Suppressor macrophage treated with lipopolysaccharide for 4 hours (primary cell): ENCODE results near the gene ZPR1.
"Not testable (repeated sequence)": the region's sequence is repeated elsewhere in the genome, so short reads cannot be mapped to it uniquely, and the experiment has no call there.

Source experiments
- DNase-seq: peaks from one replicate; pipeline ENCODE4 v3.0.0-alpha.2; 2020

The ZPR1 gene, protein sequence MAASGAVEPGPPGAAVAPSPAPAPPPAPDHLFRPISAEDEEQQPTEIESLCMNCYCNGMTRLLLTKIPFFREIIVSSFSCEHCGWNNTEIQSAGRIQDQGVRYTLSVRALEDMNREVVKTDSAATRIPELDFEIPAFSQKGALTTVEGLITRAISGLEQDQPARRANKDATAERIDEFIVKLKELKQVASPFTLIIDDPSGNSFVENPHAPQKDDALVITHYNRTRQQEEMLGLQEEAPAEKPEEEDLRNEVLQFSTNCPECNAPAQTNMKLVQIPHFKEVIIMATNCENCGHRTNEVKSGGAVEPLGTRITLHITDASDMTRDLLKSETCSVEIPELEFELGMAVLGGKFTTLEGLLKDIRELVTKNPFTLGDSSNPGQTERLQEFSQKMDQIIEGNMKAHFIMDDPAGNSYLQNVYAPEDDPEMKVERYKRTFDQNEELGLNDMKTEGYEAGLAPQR

DNA sequence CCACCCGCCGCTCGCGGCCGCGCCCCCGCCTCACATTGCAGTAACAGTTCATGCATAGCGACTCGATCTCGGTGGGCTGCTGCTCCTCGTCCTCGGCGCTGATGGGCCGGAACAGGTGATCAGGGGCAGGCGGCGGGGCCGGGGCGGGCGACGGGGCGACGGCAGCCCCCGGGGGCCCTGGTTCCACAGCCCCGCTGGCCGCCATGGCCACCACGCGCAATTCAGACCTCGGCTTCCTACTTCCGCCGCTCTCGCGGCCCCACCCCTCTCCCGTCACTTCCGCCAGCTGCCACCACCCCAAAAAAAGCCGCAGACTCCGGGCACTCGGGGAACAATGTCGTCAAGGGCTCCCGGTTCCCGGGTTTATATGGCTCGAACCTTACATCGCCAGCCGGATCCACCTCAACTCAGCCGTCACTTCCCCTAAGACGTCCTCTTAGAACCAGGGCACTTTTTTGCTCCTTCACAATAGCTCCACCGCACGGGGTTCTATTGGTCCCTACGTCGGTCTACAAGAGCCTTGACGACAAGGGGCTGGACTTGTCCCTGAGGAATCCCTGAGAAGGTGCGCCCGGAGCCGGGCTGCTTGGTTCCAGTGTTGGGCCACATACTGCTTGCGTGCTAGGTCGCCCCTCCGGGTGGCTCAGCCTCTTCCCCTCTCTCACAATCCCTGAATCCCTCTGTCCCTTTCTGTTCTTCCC is at the start of gene ZPR1:
ZPR1 (minus strand) TSS at position 238 of the 701 bp plus-strand sequence; CDS start at position 205, 33 bp downstream.
- DNase-seq: peak; percentile 82

DNA sequence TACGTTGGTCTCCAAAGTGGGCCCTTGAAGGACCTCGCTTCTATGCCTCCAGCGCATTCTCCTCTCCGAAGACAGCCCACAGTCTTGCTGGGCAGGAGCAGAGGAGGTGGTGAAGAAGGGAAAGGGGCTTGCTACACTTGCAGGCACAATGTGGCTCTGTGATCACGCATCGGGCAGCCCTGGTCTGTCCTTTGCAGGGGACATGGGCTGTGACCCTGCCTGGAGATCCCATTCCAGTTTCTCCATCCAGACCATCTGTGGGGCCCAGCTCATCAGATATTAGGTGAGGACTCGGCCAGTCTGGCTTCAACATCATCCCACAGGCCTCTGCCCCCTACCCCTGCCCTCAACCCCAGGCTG is 48.8 kb upstream of the ZPR1 start:
- DNase-seq: no peak

DNA sequence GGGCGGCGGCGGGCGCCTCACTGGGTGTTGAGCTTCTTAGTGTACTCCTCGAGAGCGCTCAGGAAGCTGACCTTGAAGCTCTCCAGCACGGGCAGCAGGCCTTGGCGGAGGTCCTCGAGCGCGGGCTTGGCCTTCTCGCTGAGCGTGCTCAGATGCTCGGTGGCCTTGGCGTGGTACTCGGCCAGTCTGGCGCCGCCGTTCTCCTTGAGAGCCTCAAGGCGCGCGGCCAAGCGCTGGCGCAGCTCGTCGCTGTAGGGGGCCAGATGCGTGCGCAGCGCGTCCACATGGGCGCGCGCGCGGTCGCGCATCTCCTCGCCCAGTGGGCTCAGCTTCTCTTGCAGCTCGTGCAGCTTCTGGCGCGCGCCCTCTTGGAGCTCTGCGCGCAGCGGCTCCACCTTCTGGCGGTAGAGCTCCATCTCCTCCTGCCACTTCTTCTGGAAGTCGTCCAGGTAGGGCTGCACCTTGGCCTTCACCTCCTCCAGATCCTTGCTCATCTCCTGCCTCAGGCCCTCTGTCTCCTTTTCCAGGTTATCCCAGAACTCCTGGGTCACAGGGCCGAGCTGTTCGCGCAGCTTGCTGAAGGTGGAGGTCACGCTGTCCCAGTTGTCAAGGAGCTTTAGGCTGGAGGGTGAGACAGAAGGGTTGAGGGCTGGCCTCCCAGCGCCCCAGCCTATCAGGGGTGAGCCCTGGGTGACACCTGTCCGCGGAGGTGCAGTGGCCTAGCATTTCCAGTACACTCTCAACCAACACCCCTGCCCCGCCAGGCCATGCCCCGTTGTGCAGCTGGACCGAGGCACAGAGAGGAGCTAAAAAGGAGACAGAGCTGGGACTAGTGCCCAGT is 48.2 kb upstream of the ZPR1 start:
- DNase-seq: peak; percentile 53

DNA sequence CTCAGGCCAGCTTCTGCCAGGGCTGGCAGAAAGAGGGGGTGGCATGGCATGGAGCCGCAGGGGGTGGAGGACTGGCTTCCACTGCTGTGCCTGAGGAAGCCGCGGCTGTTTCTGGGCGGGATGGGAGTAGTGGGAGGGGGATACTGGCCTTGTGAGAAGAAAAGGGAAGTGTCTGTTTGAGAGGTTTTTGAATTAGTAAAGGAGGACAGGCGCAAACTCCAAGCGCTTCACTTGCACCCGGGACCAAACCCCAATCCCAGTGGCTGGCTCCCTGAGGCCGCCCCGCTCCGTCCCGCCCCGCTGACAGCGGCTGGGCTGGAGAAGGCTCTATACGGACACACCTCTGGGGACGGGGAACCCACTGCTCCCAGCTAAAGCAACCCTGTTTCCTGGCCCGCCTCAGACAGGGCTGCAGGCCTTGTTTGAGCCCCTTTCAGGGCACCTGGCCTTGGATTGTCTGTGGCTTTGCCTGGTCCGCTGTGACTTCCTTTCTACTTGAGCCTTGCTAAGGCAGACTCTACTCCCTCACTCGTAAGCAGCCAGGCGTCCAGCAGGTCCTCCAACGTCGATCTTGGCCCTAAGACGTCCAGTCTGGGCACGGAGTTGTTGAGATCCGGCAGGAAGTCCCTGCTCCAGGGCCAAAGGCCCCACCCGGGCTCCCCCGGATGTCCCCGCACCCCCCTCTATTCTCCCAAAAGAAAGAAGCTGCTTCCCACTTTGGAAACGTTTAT is 47.4 kb upstream of the ZPR1 start:
- peak; percentile 43 for DNase-seq

DNA sequence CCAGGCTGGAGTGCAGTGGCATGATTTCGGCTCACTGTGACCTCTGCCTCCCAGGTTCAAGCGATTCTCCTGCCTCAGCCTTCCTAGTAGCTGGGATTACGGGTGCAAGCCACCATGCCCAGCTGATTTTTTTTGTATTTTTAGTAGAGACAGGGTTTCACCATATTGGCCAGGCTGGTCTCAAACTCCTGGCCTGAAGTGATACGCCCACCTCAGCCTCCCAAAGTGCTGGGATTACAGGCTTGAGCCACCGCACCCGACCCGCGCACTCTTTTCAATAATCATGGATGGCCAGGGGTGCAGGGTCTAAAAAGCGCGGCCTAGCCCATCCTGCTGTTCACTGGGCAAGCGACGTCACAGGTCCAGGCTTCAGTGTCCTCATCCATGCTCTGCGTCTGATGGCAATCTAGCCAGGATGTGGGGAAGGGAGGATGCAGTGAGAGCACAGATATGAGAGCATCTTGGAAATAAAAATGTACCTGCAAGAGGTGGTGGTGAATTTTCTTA is 46.8 kb upstream of the ZPR1 start:
- not testable (repeated sequence) for DNase-seq

DNA sequence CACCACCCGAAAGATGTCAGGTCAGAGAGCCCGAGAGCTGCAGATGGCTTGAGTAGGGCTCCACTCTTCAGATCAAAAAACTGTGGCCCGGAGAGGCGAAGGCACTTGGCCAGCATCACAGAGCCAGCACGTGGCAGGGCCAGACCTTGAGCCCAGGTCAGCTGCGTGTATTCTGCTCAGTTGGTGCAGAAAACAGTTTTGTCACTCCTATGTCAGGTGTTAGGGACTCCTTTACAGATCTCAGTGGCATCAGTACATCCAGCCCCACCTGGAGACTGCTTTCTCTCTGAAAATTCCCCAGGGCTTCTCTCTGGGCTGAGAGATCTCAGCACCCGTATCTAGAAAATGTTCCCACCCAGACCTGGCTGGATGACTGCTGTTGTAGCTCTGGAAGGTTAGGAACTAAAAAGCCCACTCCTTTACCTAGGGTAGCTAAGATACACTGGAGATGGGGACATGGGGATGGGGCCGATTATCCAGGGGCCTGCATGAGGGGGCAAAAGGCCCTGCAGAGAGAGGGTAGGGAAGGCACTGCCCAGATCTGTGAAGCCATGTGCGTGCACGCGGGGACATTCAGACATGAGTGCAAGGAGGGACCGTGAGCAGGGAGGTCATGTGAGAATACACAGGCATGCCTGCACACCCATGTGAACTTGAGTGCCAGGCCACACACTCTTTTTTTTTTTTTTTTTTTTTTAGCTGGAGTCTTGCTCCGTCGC is 46.2 kb upstream of the ZPR1 start:
- no peak for DNase-seq

DNA sequence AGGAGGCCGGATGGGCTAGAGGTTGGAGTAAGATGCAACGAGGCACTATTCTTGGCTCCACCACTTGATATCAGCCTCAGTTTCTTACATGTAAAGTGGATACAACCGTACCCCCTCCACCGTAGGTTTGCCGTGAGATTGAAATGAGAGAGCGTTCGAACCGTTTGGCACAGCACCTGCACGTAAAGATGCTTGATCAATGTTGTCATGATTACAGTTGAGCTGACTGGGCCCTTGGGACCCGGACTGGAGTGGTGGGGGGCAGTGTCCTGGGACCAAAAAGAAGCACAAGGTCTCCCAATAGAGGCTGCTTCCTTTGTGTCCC is 45.6 kb upstream of the ZPR1 start:
- no peak for DNase-seq

DNA sequence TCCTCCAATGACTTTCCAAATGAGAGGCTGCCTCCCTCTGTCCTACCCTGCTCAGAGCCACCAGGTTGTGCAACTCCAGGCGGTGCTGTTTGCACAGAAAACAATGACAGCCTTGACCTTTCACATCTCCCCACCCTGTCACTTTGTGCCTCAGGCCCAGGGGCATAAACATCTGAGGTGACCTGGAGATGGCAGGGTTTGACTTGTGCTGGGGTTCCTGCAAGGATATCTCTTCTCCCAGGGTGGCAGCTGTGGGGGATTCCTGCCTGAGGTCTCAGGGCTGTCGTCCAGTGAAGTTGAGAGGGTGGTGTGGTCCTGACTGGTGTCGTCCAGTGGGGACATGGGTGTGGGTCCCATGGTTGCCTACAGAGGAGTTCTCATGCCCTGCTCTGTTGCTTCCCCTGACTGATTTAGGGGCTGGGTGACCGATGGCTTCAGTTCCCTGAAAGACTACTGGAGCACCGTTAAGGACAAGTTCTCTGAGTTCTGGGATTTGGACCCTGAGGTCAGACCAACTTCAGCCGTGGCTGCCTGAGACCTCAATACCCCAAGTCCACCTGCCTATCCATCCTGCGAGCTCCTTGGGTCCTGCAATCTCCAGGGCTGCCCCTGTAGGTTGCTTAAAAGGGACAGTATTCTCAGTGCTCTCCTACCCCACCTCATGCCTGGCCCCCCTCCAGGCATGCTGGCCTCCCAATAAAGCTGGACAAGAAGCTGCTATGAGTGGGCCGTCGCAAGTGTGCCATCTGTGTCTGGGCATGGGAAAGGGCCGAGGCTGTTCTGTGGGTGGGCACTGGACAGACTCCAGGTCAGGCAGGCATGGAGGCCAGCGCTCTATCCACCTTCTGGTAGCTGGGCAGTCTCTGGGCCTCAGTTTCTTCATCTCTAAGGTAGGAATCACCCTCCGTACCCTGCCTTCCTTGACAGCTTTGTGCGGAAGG is 44.8 kb upstream of the ZPR1 start:
- DNase-seq: no peak

DNA sequence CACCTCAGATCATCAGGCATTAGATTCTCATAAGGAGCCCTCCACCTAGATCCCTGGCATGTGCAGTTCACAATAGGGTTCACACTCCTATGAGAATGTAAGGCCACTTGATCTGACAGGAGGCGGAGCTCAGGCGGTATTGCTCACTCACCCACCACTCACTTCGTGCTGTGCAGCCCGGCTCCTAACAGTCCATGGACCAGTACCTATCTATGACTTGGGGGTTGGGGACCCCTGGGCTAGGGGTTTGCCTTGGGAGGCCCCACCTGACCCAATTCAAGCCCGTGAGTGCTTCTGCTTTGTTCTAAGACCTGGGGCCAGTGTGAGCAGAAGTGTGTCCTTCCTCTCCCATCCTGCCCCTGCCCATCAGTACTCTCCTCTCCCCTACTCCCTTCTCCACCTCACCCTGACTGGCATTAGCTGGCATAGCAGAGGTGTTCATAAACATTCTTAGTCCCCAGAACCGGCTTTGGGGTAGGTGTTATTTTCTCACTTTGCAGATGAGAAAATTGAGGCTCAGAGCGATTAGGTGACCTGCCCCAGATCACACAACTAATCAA is 44.0 kb upstream of the ZPR1 start:
- DNase-seq: no peak

DNA sequence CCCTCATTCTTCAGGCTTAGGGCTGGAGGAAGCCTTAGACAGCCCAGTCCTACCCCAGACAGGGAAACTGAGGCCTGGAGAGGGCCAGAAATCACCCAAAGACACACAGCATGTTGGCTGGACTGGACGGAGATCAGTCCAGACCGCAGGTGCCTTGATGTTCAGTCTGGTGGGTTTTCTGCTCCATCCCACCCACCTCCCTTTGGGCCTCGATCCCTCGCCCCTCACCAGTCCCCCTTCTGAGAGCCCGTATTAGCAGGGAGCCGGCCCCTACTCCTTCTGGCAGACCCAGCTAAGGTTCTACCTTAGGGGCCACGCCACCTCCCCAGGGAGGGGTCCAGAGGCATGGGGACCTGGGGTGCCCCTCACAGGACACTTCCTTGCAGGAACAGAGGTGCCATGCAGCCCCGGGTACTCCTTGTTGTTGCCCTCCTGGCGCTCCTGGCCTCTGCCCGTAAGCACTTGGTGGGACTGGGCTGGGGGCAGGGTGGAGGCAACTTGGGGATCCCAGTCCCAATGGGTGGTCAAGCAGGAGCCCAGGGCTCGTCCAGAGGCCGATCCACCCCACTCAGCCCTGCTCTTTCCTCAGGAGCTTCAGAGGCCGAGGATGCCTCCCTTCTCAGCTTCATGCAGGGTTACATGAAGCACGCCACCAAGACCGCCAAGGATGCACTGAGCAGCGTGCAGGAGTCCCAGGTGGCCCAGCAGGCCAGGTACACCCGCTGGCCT is 42.5 kb upstream of the ZPR1 start:
- no peak for DNase-seq

DNA sequence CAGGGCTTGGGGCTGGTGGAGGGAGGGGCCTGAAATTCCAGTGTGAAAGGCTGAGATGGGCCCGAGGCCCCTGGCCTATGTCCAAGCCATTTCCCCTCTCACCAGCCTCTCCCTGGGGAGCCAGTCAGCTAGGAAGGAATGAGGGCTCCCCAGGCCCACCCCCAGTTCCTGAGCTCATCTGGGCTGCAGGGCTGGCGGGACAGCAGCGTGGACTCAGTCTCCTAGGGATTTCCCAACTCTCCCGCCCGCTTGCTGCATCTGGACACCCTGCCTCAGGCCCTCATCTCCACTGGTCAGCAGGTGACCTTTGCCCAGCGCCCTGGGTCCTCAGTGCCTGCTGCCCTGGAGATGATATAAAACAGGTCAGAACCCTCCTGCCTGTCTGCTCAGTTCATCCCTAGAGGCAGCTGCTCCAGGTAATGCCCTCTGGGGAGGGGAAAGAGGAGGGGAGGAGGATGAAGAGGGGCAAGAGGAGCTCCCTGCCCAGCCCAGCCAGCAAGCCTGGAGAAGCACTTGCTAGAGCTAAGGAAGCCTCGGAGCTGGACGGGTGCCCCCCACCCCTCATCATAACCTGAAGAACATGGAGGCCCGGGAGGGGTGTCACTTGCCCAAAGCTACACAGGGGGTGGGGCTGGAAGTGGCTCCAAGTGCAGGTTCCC is 41.8 kb upstream of the ZPR1 start, which contains the start of gene APOC3:
APOC3 (plus strand) TSS at position 383 of the 659 bp plus-strand sequence. CDS start 676 bp downstream, outside the sequence.
- no peak for DNase-seq

DNA sequence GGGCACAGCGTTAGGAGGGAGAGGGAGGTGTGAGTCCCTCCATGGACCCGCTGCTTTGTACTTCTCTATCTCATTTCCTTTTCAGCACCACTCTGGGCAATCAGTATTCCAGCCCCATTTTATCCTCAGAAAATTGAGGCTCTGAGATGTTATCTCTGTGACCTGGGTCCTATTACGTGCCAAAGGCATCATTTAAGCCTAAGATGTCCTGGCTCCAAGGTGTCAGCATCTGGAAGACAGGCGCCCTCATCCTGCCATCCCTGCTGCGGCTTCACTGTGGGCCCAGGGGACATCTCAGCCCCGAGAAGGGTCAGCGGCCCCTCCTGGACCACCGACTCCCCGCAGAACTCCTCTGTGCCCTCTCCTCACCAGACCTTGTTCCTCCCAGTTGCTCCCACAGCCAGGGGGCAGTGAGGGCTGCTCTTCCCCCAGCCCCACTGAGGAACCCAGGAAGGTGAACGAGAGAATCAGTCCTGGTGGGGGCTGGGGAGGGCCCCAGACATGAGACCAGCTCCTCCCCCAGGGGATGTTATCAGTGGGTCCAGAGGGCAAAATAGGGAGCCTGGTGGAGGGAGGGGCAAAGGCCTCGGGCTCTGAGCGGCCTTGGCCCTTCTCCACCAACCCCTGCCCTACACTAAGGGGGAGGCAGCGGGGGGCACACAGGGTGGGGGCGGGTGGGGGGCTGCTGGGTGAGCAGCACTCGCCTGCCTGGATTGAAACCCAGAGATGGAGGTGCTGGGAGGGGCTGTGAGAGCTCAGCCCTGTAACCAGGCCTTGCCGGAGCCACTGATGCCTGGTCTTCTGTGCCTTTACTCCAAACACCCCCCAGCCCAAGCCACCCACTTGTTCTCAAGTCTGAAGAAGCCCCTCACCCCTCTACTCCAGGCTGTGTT is 41.1 kb upstream of the ZPR1 start:
- no peak for DNase-seq

DNA sequence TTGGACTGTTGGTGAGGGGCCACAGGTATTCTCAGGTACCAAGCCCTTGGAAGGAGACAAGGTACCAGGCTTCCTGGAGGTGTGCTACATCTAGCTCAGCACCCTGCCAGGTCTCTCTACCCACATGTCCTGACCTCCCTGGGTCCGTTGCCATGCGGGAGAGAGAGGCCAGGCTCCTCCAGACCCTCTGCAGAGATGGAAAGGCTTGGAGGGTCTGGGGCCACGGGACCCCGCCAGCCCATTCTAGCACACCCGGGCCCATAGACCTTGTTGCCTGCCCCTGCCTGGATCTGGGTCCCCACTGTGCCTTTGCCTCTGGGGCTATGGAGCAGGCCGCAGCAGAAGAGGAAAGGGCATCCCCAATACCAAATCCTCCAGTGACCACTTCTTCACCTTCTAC is 39.6 kb upstream of the ZPR1 start:
- no peak for DNase-seq

DNA sequence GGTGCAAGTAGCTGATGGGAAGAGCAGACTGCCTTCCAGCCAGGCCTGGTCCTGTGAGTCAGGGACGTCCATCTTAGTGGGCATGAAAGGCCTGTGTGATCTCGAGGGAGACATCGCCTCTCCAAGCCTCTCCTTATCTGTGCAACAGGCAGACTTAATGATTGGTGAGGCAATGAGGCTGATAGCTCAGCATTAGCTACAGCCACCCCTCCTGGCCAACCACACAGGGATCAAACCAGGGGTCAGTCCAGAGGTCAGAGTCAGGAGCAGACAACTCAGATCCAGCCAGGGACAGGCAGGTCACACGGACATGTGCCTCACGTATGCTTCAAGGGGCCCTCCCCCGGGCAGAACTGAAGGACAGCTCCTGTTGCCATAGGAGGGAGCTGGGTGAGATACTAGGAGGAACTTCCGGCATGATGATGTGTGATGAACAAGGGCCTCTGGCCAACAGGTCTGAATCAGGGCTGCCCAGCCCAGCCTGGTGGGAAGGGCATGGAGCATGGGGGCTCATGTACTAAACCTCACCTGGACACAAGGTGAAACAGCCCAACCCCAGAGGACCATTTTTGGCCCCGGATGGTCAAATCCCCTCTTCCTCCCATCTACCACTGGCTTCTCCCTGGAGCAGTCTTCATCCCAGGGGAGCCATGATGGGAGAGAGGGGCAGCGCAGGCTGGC is 39.1 kb upstream of the ZPR1 start:
- DNase-seq: no peak

DNA sequence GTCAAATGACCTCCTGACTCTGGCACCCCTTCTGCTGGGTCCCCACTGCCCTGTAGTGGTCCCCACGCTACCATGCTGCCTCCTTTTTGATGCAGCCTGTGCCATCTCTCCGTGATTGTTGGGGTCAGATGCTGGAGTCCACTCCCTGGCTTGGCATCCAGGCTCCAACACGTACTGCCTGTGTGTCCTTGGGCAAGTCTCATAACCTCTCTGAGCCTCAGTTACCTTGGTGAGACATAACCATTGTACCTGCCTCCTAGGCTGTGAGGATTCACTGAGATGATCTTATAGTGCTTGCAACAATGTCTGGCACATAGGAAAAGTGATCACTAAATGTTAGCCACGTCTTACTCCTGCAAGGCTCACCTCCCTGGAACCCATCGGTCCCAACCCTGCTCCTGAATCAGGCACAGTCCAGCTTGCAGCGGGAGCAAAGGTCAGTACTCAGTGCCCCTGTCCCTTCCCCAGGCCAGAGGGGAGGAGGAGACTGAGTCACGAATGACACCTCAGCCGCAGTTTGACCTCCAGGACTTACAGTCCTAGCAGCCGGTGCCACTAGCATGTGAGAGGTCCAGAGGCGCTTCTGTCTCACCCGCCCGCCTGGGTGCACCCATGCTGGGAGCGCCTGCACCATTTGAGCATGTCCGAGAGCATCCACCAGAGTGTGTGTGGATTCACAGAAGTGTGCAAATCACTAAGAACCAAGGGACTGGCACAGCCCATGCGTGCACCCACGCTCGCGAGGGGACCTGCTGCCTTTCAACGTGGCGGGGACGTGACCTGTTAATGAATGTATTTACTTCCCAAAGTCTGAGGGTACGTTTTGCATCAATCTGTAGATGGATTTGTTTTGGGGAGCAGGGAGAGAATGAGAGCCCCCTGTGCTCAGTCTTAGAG is 38.3 kb upstream of the ZPR1 start:
- no peak for DNase-seq

DNA sequence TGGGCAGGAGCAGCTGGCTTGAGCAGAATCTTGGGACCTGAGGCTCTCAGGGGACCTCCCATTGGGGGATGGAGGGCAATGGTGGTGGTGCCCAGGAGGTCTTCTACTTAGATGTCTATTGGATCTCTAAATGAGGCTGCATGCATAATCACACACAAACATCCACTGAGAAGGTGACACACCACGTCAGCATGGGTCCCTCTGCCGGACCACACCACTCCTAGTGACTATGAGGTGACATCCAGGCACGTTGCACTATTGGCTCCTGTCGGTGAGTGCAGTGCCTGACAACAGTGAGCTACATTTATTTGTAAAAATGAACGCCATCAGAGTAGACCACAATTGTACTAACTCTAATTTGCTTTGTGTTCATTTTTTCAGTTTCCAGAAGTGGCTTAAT is 37.6 kb upstream of the ZPR1 start:
- DNase-seq: no peak
